PC-3 (cell line): Measurements from ENCODE around the gene GTF2H4.

Source experiments
- EZH2 ChIP-seq: fragments of 300-600 bp; sonication (generic); IDR thresholded peaks from one replicate; pipeline ENCODE4 v1.6.1; 2017; ENCODE audit warnings: antibody characterized with exemption, mild to moderate bottlenecking, low read length; ENCODE audit not compliant: unreplicated experiment
- TF ChIP-seq, protein P1 (sequence below): fragments of 300-600 bp; sonication (generic); conservative IDR thresholded peaks from 2 replicates; pipeline ENCODE4 v1.5.1; 2017; ENCODE audit warnings: antibody characterized with exemption, low read depth, mild to moderate bottlenecking, low read length

GRCh38 chr6:30873137-30873640 is 34.8 kb upstream of the GTF2H4 start:
- TF ChIP-seq EZH2: no peak
- TF ChIP-seq, protein P1, sequence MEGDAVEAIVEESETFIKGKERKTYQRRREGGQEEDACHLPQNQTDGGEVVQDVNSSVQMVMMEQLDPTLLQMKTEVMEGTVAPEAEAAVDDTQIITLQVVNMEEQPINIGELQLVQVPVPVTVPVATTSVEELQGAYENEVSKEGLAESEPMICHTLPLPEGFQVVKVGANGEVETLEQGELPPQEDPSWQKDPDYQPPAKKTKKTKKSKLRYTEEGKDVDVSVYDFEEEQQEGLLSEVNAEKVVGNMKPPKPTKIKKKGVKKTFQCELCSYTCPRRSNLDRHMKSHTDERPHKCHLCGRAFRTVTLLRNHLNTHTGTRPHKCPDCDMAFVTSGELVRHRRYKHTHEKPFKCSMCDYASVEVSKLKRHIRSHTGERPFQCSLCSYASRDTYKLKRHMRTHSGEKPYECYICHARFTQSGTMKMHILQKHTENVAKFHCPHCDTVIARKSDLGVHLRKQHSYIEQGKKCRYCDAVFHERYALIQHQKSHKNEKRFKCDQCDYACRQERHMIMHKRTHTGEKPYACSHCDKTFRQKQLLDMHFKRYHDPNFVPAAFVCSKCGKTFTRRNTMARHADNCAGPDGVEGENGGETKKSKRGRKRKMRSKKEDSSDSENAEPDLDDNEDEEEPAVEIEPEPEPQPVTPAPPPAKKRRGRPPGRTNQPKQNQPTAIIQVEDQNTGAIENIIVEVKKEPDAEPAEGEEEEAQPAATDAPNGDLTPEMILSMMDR: no peak
